SK-N-SH (cell line): ENCODE data around the gene SAMD1. TPM values are rescaled to one million over a fixed set of nuclear protein-coding genes. Genes with fewer than 3 reads are reported as not detected.
A peak's percentile ranks its signal among the peaks of the same experiment; 100 is the strongest.

Experiments
- CTCF ChIA-PET: fragments of 300-600, 350-600 bp; formaldehyde crosslinking; extraction: SDS; loops from one replicate; lab custom pipeline; 2021; lab: Yijun Ruan, JAX
- POLR2A ChIA-PET: fragments of 350-600 bp; sonication (Branson Sonifier 250); formaldehyde crosslinking; extraction: SDS; loops from one replicate; lab custom pipeline; 2020; ENCODE audit warnings: antibody characterized with exemption, inconsistent platforms; lab: Yijun Ruan, JAX
- DNase-seq: peaks from one replicate; pipeline ENCODE4 v3.0.0; 2012
- H2AFZ ChIP-seq: fragments of 200-600 bp; sonication (generic); 2 replicates; pipeline ENCODE4 v1.8.1; 2016; ENCODE audit warnings: antibody characterized with exemption, mild to moderate bottlenecking, low read depth
- H3F3A ChIP-seq: fragments of 200-600 bp; sonication (generic); replicated peaks from 2 replicates; pipeline ENCODE3; 2016; ENCODE audit warnings: antibody characterized with exemption, mild to moderate bottlenecking; ENCODE audit not compliant: insufficient read depth
- H3K27ac ChIP-seq, 2 experiments: fragments of 200-500 bp in 1 of 2; fragments of 200-600 bp in 1 of 2; sonication (Bioruptor generic) in 1 of 2; sonication (generic), shearing (Covaris generic) in 1 of 2; 2 replicates each; pipeline versions ENCODE4 v1.5.1 to v1.6.1; 2014 to 2016; ENCODE audit warnings: low read depth in 2 of 2, inconsistent platforms in 1 of 2, low read length in 1 of 2, mild to moderate bottlenecking in 1 of 2, mixed read lengths in 1 of 2
- H3K27me3 ChIP-seq: fragments of 200-600 bp; sonication (generic), shearing (Covaris generic); 2 replicates; pipeline ENCODE4 v1.6.1; 2016; ENCODE audit warnings: mixed run types; ENCODE audit not compliant: insufficient read depth
- H3K36me3 ChIP-seq, 2 experiments: fragments of 200-500 bp in 1 of 2; fragments of 200-600 bp in 1 of 2; sonication (Bioruptor generic) in 1 of 2; sonication (generic) in 1 of 2; replicated peaks in 1 of 2; 2 replicates each; pipeline versions ENCODE3 to v1.5.1; 2014 to 2016; ENCODE audit warnings: low read length in 1 of 2, mild to moderate bottlenecking in 1 of 2; ENCODE audit not compliant: insufficient read depth in 2 of 2, control insufficient read depth in 1 of 2
- H3K4me1 ChIP-seq, 2 experiments: fragments of 200-500 bp in 1 of 2; fragments of 200-600 bp in 1 of 2; sonication (Bioruptor generic) in 1 of 2; sonication (generic), shearing (Covaris generic) in 1 of 2; 2 replicates each; pipeline versions ENCODE4 v1.5.1 to v1.6.1; 2014 to 2016; ENCODE audit warnings: low read depth in 1 of 2, low read length in 1 of 2, mixed run types in 1 of 2; ENCODE audit not compliant: insufficient read depth in 2 of 2, control insufficient read depth in 1 of 2
- H3K4me2 ChIP-seq: fragments of 200-600 bp; sonication (generic), shearing (Covaris generic); 2 replicates; pipeline ENCODE4 v1.6.1; 2017; ENCODE audit warnings: mixed run types
- H3K4me3 ChIP-seq, 2 experiments: fragments of 200-500 bp in 1 of 2; fragments of 200-600 bp in 1 of 2; sonication (Bioruptor generic) in 1 of 2; sonication (generic), shearing (Covaris generic) in 1 of 2; 2 replicates each; pipeline versions ENCODE4 v1.5.1 to v1.8.1; 2014 to 2016; ENCODE audit warnings: low read depth in 2 of 2, inconsistent platforms in 1 of 2, low read length in 1 of 2, mild to moderate bottlenecking in 1 of 2, mixed read lengths in 1 of 2, moderate library complexity in 1 of 2
- H3K79me2 ChIP-seq: fragments of 200-600 bp; sonication (generic); 2 replicates; pipeline ENCODE4 v1.8.1; 2017; ENCODE audit warnings: mild to moderate bottlenecking; ENCODE audit not compliant: insufficient read depth
- H3K9ac ChIP-seq: fragments of 200-600 bp; sonication (generic); 2 replicates; pipeline ENCODE4 v1.6.1; 2017; ENCODE audit warnings: mixed run types
- H3K9me2 ChIP-seq: fragments of 200-600 bp; sonication (generic); 2 replicates; pipeline ENCODE4 v1.6.1; 2017; ENCODE audit warnings: mixed run types
- H3K9me3 ChIP-seq: fragments of 200-600 bp; sonication (generic); 2 replicates; pipeline ENCODE4 v1.6.1; 2017; ENCODE audit warnings: mixed run types, mild to moderate bottlenecking, moderate library complexity
- H4K20me1 ChIP-seq: fragments of 200-600 bp; sonication (generic); 2 replicates; pipeline ENCODE4 v1.6.1; 2017; ENCODE audit warnings: mild to moderate bottlenecking, mixed run types; ENCODE audit not compliant: insufficient read depth
- CHD2 ChIP-seq: fragments of 150-350 bp; IDR thresholded peaks from 2 replicates; pipeline ENCODE4 v1.6.1; 2018; ENCODE audit warnings: low read length; ENCODE audit not compliant: partially characterized antibody
- ELF1 ChIP-seq: IDR thresholded peaks from 2 replicates; pipeline ENCODE4 v1.4.0; 2012
- FOSL2 ChIP-seq: IDR thresholded peaks from 2 replicates; pipeline ENCODE4 v1.4.0; 2012; ENCODE audit warnings: low read depth, mild to moderate bottlenecking, moderate library complexity, borderline replicate concordance
- FOXM1 ChIP-seq: IDR thresholded peaks from 2 replicates; pipeline ENCODE4 v1.4.0; 2012; ENCODE audit warnings: low read depth, mild to moderate bottlenecking
- GABPA ChIP-seq: IDR thresholded peaks from 2 replicates; pipeline ENCODE4 v1.4.0; 2012; ENCODE audit warnings: low read depth, mild to moderate bottlenecking
- MAX ChIP-seq: IDR thresholded peaks from 2 replicates; pipeline ENCODE4 v1.4.0; 2012; ENCODE audit warnings: low read depth
- NFIC ChIP-seq: IDR thresholded peaks from 2 replicates; pipeline ENCODE4 v1.4.0; 2012; ENCODE audit warnings: borderline replicate concordance
- POLR2AphosphoS5 ChIP-seq: IDR thresholded peaks from 2 replicates; pipeline ENCODE4 v1.6.1; 2012; ENCODE audit warnings: low read depth, low read length
- REST ChIP-seq: IDR thresholded peaks from 2 replicates; pipeline ENCODE4 v1.6.1; 2012; ENCODE audit warnings: mild to moderate bottlenecking, low read depth, low read length, moderate library complexity
- RFX5 ChIP-seq: IDR thresholded peaks from 2 replicates; pipeline ENCODE4 v1.6.1; 2012; ENCODE audit warnings: mild to moderate bottlenecking, improper control_type of control experiment, low read length
- RXRA ChIP-seq: IDR thresholded peaks from 2 replicates; pipeline ENCODE4 v1.4.0; 2012; ENCODE audit warnings: low read depth, mild to moderate bottlenecking, borderline replicate concordance
- TAF1 ChIP-seq: IDR thresholded peaks from 2 replicates; pipeline ENCODE4 v1.6.1; 2012; ENCODE audit warnings: low read depth, mild to moderate bottlenecking, low read length, moderate library complexity, borderline replicate concordance
- TCF12 ChIP-seq: IDR thresholded peaks from 2 replicates; pipeline ENCODE4 v1.4.0; 2012
- WGBS: methylation state at CpG from one replicate; pipeline ENCODE4 v1.1.6; 2017; ENCODE audit warnings: low lambda C conversion rate; 5-methylcytosine and 5-hydroxymethylcytosine counted together
- polyA plus RNA-seq, 3 experiments: library from polyadenylated mRNA; depleted of rRNA; stranded (reverse); fragments of >200 nt; gene quantifications; 2 replicates each; pipeline ENCODE4 v1.2.3, GENCODE V29; 2012
- TF ChIP-seq, protein P1 (sequence below): fragments of 150-350 bp; IDR thresholded peaks from 2 replicates; pipeline ENCODE4 v1.6.1; 2016; ENCODE audit warnings: mild to moderate bottlenecking, low read depth, low read length

SAMD1 gene
- polyA plus RNA-seq, 1 of the 3 experiments (the other 2 are of a cell fraction), result 19.0 TPM

- H3K27ac ChIP-seq, result no peak overlapping the region
- no peaks in the 10 kb centered on the region for H3K36me3 ChIP-seq
- peak overlapping the region; percentile 68 to 89 for H3K4me3 ChIP-seq
- peaks cover 0 to 7% of the 10 kb centered on the region in 2 experiments; a peak in 2 of 4 replicates for H3K4me1 ChIP-seq
- peaks cover 22% of the 10 kb centered on the region for H3F3A ChIP-seq
- TF ChIP-seq, protein P1, sequence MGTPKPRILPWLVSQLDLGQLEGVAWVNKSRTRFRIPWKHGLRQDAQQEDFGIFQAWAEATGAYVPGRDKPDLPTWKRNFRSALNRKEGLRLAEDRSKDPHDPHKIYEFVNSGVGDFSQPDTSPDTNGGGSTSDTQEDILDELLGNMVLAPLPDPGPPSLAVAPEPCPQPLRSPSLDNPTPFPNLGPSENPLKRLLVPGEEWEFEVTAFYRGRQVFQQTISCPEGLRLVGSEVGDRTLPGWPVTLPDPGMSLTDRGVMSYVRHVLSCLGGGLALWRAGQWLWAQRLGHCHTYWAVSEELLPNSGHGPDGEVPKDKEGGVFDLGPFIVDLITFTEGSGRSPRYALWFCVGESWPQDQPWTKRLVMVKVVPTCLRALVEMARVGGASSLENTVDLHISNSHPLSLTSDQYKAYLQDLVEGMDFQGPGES, result no peak
- no peak for TF ChIP-seq FOSL2
- H3K9me2 ChIP-seq, result no peaks in the 10 kb centered on the region
- H3K79me2 ChIP-seq, result peaks cover 42% of the 10 kb centered on the region
- H3K9ac ChIP-seq, result peak overlapping the region; percentile 73; the same call in 1 of the 2 replicates
- ChIA-PET POLR2A (interaction anchor here (0.7 to 3.1 kb wide), 2 partner anchors 17 to 53 kb away, joined by 3 to 13 read pairs; partner anchors contain the start of gene PRKACA), CTCF (interaction anchor here (0.9 to 18.9 kb wide), 8 partner anchors 13 to 337 kb away, joined by 3 to 256 read pairs (median 7); partner anchors contain the start of gene PRKACA)
- 54% methylated on average over 6 of the region's 6 CpGs for WGBS
- DNase-seq, result no peak
- no peaks in the 10 kb centered on the region for H4K20me1 ChIP-seq
- H3K9me3 ChIP-seq, result no peaks in the 10 kb centered on the region
- H3K4me2 ChIP-seq, result peak overlapping the region; percentile 85
- H2AFZ ChIP-seq, result no peak overlapping the region
- no peaks in the 10 kb centered on the region for H3K27me3 ChIP-seq
These were observed 44.8 kb upstream of the SAMD1 start for GRCh38 chr19:14135355-14135754.

DNA sequence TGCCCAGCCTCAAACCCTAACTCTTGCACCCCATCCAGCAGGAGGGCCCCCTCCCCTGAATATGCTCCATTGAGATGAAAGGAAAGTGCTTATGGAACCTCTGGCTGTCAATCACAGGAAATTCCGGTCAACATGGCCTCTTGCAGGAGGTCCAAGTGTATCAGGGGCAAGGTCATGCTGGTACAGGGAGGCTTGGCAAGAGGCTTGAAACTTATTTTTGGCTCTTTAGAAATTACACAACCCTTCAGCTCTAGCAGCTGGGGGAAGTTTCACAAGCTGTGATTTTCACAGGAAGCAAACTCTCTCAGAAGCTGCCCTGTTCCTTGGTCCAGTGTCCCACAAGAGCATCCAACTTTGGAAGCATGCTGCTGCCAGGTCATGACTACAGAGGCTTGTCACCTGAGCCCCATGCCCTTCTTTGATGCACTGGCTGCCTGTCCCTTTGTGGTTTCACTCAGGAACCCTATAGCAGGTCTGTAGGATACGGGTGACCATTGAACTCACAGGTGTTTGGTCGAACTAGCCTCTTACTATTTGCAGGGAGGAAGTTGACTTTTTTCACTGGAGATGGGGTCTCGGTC lies 37.5 kb upstream of the SAMD1 start:
- DNase-seq, result no peak
- Histone ChIP-seq H3K4me2 (no peak overlapping the region), H3K9me3 (no peaks in the 10 kb centered on the region), H2AFZ (no peak overlapping the region), H4K20me1 (no peaks in the 10 kb centered on the region), H3K27ac (no peak overlapping the region), H3K4me1 (no peaks in the 10 kb centered on the region), H3K4me3 (no peak overlapping the region), H3K9ac (no peak overlapping the region), H3K79me2 (peaks cover 7% of the 10 kb centered on the region; the same call in 1 of the 2 replicates), H3K36me3 (peaks cover 0 to 2% of the 10 kb centered on the region in 2 experiments), H3K9me2 (no peaks in the 10 kb centered on the region), H3K27me3 (no peaks in the 10 kb centered on the region), H3F3A (peaks cover 3% of the 10 kb centered on the region)
- 88% methylated on average over 4 of the region's 4 CpGs for WGBS
- CTCF ChIA-PET, result no interaction called here
- POLR2A ChIA-PET, result no interaction called here
- TF ChIP-seq FOXM1 (no peak), ELF1 (no peak), CHD2 (no peak)

DNA sequence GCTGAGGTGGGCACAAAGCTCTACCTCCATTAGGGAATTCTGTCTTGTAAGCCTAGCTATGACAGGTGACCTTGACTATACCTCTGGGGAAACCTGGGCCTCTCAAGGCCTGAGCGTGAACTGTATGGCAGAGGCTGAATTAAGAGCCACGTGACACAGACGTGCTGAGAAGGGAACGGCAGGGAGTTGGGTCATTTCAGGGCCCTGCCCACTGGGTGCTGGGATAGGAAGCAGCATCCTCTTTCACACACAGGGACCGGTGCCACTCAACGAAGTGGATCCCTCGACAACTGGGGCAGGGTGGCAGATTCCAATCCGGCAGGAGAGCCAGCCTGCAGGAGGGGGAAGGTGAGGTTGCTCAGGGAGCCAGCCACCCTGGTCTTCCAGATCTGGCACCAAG lies 36.6 kb upstream of the SAMD1 start:
- Histone ChIP-seq H3K79me2 (peaks cover 6% of the 10 kb centered on the region; the same call in 1 of the 2 replicates), H3K9me2 (no peaks in the 10 kb centered on the region), H3K36me3 (peaks cover 0 to 2% of the 10 kb centered on the region in 2 experiments), H3F3A (peaks cover under 1% of the 10 kb centered on the region), H3K4me2 (no peak overlapping the region), H3K9me3 (no peaks in the 10 kb centered on the region), H3K27ac (no peak overlapping the region), H3K4me3 (no peak overlapping the region), H2AFZ (no peak overlapping the region), H4K20me1 (no peaks in the 10 kb centered on the region), H3K4me1 (no peaks in the 10 kb centered on the region), H3K27me3 (no peaks in the 10 kb centered on the region), H3K9ac (no peak overlapping the region)
- WGBS, result 97% methylated on average over 6 of the region's 8 CpGs
- CTCF ChIA-PET, result no interaction called here
- POLR2A ChIA-PET, result no interaction called here
- DNase-seq, result no peak
- TF ChIP-seq POLR2AphosphoS5, result no peak
- no peak for TF ChIP-seq REST
- TF ChIP-seq, protein P1, result no peak
- TF ChIP-seq TCF12, result no peak
- TF ChIP-seq RFX5, result no peak
- no peak for TF ChIP-seq RXRA
- no peak for TF ChIP-seq TAF1
- no peak for TF ChIP-seq FOXM1
- no peak for TF ChIP-seq GABPA
- TF ChIP-seq NFIC, result no peak
- TF ChIP-seq FOSL2, result no peak
- TF ChIP-seq MAX, result no peak
